ENCODE data around the gene OPA1. TPM values are rescaled to one million over a fixed set of nuclear protein-coding genes. Genes with fewer than 3 reads are reported as not detected.

Gene OPA1
- total RNA-seq, 1 donor from 2014 or later = 67.2 TPM

DNA sequence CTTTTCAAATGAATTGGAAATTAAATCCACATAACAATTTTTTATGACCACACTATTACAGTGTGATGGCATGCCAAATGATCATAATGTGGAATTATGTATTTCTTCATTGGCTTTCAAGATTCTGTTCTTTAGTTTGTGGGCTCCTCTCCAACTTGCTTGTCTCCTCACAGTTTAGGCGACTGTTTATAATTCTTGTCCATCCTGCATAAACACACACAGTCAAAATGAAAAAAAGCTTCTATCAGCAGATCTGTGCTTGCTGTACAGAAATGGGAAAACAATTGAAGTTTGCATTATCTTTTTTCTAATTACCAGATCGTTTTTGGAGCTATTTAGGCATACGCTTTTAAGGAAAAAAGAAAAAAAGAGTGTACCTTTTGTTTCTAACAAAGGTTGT, 37.0 kb downstream of the OPA1 start:
- TF ChIP-seq, protein P1, sequence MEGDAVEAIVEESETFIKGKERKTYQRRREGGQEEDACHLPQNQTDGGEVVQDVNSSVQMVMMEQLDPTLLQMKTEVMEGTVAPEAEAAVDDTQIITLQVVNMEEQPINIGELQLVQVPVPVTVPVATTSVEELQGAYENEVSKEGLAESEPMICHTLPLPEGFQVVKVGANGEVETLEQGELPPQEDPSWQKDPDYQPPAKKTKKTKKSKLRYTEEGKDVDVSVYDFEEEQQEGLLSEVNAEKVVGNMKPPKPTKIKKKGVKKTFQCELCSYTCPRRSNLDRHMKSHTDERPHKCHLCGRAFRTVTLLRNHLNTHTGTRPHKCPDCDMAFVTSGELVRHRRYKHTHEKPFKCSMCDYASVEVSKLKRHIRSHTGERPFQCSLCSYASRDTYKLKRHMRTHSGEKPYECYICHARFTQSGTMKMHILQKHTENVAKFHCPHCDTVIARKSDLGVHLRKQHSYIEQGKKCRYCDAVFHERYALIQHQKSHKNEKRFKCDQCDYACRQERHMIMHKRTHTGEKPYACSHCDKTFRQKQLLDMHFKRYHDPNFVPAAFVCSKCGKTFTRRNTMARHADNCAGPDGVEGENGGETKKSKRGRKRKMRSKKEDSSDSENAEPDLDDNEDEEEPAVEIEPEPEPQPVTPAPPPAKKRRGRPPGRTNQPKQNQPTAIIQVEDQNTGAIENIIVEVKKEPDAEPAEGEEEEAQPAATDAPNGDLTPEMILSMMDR (IDR thresholded peaks at IDR 0.05; ENCODE audit: unreplicated experiment) = no peak
- Mint-ChIP-seq H3K27ac (ENCODE audit: unreplicated experiment) (no peak overlapping the region), H3K36me3 (ENCODE audit: low read depth, unreplicated experiment) (no peaks in the 10 kb centered on the region), H3K4me1 (ENCODE audit: unreplicated experiment) (peaks cover 4% of the 10 kb centered on the region), H3K27me3 (ENCODE audit: unreplicated experiment) (peaks cover 3% of the 10 kb centered on the region), H3K9me3 (ENCODE audit: unreplicated experiment) (no peaks in the 10 kb centered on the region), H3K4me3 (ENCODE audit: unreplicated experiment) (no peak overlapping the region)
- no peak for DNase-seq (ENCODE audit: low spot score)

DNA sequence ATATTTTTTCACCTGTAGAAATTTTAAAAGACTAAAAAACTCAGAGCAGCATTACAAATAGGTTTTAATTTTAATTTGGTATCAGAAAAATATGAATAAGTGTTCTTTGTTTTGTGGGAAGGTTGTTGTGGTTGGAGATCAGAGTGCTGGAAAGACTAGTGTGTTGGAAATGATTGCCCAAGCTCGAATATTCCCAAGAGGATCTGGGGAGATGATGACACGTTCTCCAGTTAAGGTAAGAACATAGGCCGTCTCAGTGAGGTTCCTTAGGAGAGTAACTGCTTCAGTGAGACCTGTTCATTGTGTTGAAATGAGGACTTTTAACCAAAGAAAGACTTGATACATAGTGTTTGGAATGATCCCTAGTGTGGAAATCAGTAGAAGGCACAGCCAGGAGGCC, 44.8 kb downstream of the OPA1 start:
- peaks cover 2% of the 10 kb centered on the region for H3K27me3 Mint-ChIP-seq (ENCODE audit: unreplicated experiment)
- H3K4me1 Mint-ChIP-seq (ENCODE audit: unreplicated experiment) = no peaks in the 10 kb centered on the region
- H3K27ac Mint-ChIP-seq (ENCODE audit: unreplicated experiment) = no peak overlapping the region
- H3K36me3 Mint-ChIP-seq (ENCODE audit: low read depth, unreplicated experiment) = no peaks in the 10 kb centered on the region
- no peaks in the 10 kb centered on the region for H3K9me3 Mint-ChIP-seq (ENCODE audit: unreplicated experiment)
- no peak overlapping the region for H3K4me3 Mint-ChIP-seq (ENCODE audit: unreplicated experiment)
- TF ChIP-seq, protein P1 (IDR thresholded peaks at IDR 0.05; ENCODE audit: unreplicated experiment) = no peak
- no peak for DNase-seq (ENCODE audit: low spot score)

DNA sequence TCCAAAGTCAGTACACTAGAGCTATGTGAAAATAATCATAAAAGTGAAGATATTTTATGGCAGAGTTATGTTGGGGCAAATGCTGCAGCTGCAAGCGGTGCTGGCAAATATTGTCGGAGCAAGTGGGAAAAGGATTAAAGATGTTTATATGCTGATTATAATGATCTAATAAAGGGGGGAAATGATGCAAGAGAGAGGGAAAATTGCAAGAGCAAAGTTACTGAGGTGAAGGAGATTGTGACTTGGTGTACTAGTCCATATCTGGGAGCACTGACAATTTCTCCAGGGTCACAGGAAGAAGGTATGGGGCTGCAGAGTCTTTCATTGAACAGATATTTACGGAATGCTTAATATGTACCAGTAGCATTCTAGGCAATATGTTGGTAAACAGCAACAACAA, 45.8 kb downstream of the OPA1 start:
- H3K4me3 Mint-ChIP-seq (ENCODE audit: unreplicated experiment) = no peak overlapping the region
- H3K27ac Mint-ChIP-seq (ENCODE audit: unreplicated experiment) = no peak overlapping the region
- H3K36me3 Mint-ChIP-seq (ENCODE audit: low read depth, unreplicated experiment) = peaks cover 2% of the 10 kb centered on the region
- no peak for DNase-seq (ENCODE audit: low spot score)
- H3K4me1 Mint-ChIP-seq (ENCODE audit: unreplicated experiment) = no peaks in the 10 kb centered on the region
- no peaks in the 10 kb centered on the region for H3K9me3 Mint-ChIP-seq (ENCODE audit: unreplicated experiment)
- H3K27me3 Mint-ChIP-seq (ENCODE audit: unreplicated experiment) = peaks cover 2% of the 10 kb centered on the region
- TF ChIP-seq, protein P1 (IDR thresholded peaks at IDR 0.05; ENCODE audit: unreplicated experiment) = no peak

DNA sequence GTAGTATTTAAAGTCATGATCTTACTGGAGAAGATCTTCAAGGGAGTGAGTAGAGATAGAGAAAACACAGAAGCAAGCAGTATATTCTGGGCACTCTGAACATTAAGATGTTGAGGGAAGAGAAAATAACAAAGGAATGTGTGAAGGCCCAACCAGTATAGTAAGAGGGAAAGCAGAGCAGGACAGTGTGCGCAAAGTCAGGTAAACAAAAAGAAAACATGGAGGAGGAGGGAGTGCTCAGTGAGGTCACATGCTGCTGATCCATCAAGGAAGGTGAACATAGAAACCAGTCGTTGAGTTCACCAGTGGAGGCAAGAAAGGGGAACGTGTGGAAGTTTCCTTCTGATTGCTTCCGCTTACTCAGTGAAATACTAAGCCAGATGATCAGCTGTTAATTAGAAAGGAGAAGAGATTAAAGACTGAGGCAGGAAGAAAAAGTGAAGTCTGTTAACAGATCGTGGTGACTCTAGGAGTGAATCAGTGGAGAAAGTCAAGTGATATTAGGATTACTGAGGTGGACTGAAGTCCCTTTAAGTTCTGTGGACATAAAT, 47.2 kb downstream of the OPA1 start:
- TF ChIP-seq, protein P1 (IDR thresholded peaks at IDR 0.05; ENCODE audit: unreplicated experiment) = no peak
- H3K27ac Mint-ChIP-seq (ENCODE audit: unreplicated experiment) = no peak overlapping the region
- DNase-seq (ENCODE audit: low spot score) = no peak
- no peak overlapping the region for H3K4me3 Mint-ChIP-seq (ENCODE audit: unreplicated experiment)
- H3K4me1 Mint-ChIP-seq (ENCODE audit: unreplicated experiment) = no peaks in the 10 kb centered on the region
- no peaks in the 10 kb centered on the region for H3K27me3 Mint-ChIP-seq (ENCODE audit: unreplicated experiment)
- no peaks in the 10 kb centered on the region for H3K9me3 Mint-ChIP-seq (ENCODE audit: unreplicated experiment)
- H3K36me3 Mint-ChIP-seq (ENCODE audit: low read depth, unreplicated experiment) = peaks cover 3% of the 10 kb centered on the region

DNA sequence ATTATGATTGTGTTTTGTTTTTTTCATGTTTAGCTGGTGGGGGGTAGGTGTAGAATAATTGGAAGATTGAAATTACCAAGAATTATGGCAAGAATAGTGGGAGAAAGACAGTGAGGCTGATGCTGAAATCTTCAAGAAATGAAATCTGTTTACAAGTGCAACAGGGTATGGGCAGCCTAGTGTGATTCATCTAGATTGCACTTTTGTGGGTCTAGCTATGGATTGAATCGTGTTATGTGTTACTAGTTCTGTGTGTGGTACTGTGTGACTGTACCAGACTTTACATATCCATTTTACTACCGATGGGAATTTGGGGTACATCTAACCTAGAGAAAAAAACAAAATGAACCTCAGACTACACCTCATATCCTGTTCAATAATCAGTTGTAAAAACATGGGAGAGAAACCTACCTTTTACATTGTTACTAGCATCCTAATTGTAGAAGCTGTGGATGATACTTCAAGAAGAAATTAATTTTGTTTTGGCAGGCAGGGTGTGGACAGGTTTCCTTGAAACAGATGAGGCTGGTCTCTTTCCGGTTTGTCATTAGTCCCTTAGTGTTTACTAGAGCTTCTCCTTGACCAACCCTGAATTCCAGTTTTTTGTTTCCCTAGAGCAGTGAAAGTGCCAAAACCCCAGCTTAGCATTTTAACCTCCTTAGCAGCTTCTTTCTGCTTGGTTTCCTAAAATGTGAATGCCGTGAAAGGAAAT, 47.9 kb downstream of the OPA1 start:
- Mint-ChIP-seq H3K36me3 (ENCODE audit: low read depth, unreplicated experiment) (peaks cover 5% of the 10 kb centered on the region), H3K4me3 (ENCODE audit: unreplicated experiment) (no peak overlapping the region), H3K27ac (ENCODE audit: unreplicated experiment) (no peak overlapping the region), H3K4me1 (ENCODE audit: unreplicated experiment) (no peaks in the 10 kb centered on the region), H3K9me3 (ENCODE audit: unreplicated experiment) (no peaks in the 10 kb centered on the region), H3K27me3 (ENCODE audit: unreplicated experiment) (no peaks in the 10 kb centered on the region)
- TF ChIP-seq, protein P1 (IDR thresholded peaks at IDR 0.05; ENCODE audit: unreplicated experiment) = no peak
- no peak for DNase-seq (ENCODE audit: low spot score)
